T-helper 1 cell treated with Interleukin-12 subunit alpha and Interleukin-12 subunit beta and Interleukin-4 antibody, amounts not matched to agents 30 μg/mL and 1 μg/mL, for 36 hours (primary cell): ENCODE measurements around the gene ATP4A.

Experiments
- H3K27ac Mint-ChIP-seq: one replicate; pipeline ENCODE4 v1.8.0; 2021; ENCODE audit warnings: mild to moderate bottlenecking, mixed read lengths
- H3K27me3 Mint-ChIP-seq: one replicate; pipeline ENCODE4 v1.8.0; 2021; ENCODE audit warnings: low read depth, mixed read lengths
- H3K36me3 Mint-ChIP-seq: one replicate; pipeline ENCODE4 v1.8.0; 2021; ENCODE audit warnings: low read depth, mixed read lengths
- H3K4me1 Mint-ChIP-seq: one replicate; pipeline ENCODE4 v1.8.0; 2021; ENCODE audit warnings: low read depth, mixed read lengths
- H3K4me3 Mint-ChIP-seq: one replicate; pipeline ENCODE4 v1.8.0; 2021; ENCODE audit warnings: mild to moderate bottlenecking, moderate library complexity, mixed read lengths
- H3K9me3 Mint-ChIP-seq: one replicate; pipeline ENCODE4 v1.8.0; 2021; ENCODE audit warnings: mixed read lengths

The ATP4A gene

DNA sequence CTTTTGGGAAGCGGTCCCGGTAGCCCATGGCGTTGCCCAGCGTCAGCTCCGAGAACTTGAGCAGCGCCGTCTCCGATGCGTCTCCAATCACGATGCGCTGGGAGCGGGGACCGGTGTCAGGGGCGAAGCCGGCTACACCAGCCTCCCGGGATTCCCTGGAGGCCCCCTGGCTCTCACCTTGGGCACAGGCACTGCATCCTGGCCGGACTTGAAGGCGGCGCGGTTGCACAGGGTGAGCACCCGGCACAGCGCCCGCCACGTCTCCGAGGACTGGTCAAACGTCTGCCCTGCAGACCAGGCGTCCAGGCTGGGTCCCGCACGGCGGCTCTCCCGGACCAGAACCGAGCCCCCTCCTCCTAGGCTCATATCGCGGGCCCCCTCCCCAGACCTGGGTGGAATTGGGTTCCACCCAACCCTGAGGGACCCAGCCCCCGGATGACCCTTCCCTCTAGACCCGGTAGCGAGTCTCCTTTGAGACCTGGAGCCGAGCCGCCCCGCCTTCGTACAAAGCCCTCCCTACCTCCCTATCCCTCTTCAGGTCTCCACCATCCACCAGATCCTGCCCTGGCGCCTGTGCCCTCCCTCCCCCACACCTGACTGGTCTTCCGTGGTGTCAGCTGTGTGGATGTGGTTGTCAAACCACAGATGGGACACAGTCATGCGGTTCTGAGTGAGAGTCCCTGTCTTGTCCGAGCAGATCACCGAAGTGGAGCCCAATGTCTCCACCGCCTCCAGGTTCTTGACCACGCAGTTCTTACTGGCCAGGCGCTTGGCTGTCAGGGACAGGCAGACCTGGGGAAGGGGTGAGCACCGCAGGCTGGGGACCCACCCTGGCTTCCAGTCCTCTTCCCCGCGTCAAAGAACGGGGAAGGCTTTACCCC, 4.8 kb downstream of the ATP4A start:
- Mint-ChIP-seq H3K9me3 (no peaks in the 10 kb centered on the region), H3K27me3 (peaks cover 48% of the 10 kb centered on the region), H3K4me1 (peaks cover 4% of the 10 kb centered on the region), H3K36me3 (peaks cover 2% of the 10 kb centered on the region), H3K27ac (no peak overlapping the region), H3K4me3 (no peak overlapping the region)

DNA sequence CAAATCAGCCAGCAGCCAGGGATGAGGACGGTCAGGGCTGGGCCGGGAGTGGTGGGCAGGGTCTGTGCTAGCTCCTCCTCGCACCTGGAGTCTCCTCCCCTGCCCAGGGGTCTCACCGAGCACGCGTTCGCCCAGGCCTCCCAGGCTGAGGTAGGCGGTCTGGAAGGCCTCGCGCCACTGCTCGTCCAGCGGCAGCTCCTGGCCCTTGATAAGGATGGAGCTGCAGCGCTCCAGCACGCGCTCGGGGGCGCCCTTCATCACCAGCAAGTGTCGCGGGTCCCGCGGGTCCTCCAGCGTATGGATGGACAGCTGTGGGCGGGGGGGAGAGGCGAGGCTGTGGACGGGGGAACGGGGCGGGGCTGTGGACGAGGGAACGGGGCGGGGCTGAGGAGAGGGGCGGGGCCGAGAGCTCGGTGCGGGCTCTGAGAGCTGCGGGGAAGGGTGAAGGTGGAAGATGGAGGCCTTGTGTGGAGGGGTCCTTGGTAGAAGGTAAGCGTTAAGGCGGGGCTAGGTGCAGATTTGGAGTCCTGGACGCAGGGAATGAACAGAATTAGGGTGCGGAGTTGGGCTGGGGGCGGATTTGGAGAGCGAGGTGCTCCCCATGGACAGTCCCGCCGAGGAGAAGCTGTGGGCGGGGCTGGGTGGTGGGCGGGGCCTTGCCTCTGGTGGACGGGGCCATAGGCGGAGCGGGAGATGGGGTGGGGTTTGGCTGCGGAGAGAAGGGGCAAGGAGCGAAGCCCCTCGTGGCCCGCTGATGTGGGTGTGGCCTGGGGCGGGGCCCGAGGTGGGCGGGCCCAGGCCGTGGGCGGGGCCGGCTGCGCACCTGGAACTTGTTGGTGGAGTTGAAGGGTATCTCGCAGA, 5.7 kb downstream of the ATP4A start:
- Mint-ChIP-seq H3K27ac (no peak overlapping the region), H3K27me3 (peaks cover 47% of the 10 kb centered on the region), H3K9me3 (no peaks in the 10 kb centered on the region), H3K36me3 (peaks cover 2% of the 10 kb centered on the region), H3K4me1 (peaks cover 4% of the 10 kb centered on the region), H3K4me3 (peak overlapping the region; percentile 81)

DNA sequence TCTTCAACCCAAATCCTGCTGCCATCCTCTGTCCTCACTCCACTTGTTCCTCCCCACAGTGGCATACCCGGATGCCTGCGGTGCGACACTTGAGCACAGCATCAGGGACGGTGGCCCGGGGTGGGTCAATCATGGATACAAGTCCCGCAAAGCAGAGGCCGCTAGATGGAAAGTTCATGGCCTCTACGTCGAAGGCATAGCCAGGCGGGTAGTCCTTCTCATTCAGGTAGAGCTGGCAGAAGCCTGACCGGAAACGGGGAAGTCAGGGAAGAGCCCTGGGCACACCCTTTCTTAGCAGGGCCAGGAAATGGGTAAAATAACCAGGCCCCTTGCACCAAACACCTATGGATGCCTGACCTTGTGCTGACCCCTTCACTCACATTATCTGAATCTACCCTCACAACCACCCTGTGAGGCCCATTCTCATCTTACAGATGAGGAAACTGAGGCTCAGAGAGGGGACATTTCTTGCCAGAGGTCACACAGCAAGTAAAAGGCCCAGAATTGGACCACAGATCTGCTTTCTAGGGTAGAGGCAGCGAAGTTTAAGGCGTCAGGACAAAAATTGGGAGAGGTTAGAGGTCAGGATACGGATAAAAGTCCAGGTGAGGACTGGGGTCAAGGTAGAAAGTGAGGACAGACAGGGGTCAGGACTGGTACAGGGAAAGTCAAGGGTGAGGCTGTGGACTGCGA, 6.5 kb downstream of the ATP4A start:
- peaks cover 4% of the 10 kb centered on the region for H3K4me1 Mint-ChIP-seq
- H3K27ac Mint-ChIP-seq, result no peak overlapping the region
- peaks cover 41% of the 10 kb centered on the region for H3K27me3 Mint-ChIP-seq
- H3K4me3 Mint-ChIP-seq, result peak overlapping the region; percentile 66
- no peaks in the 10 kb centered on the region for H3K9me3 Mint-ChIP-seq
- H3K36me3 Mint-ChIP-seq, result peaks cover 2% of the 10 kb centered on the region

DNA sequence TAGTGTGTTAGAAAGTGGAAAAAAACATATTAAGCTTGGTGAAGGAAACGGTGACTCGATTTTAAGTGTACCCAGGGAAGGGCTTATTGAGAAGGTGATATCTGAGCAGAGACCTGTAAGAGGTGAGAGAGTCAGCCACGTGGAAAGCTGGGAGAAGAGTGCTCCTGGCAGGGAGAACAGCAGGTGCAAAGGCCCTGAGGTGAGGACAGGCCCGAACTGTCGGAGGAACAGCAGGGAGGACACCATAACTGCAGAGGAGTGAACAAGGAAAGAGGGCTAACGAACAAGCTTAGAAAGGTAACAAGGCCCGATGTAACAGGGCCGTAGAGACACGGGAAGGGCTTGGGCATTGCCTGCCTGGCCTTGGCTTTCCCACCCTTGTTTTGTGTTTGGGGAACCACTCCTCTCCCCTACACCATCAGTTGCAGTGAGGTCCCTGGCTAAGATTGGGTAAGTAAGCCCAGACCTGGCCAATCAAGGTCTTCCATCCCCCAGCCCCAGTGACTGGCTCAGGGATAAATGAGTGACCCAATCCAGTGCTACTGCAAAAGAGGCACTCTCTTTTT, 7.3 kb downstream of the ATP4A start:
- Mint-ChIP-seq H3K9me3 (no peaks in the 10 kb centered on the region), H3K27ac (no peak overlapping the region), H3K4me3 (no peak overlapping the region), H3K36me3 (peaks cover 2% of the 10 kb centered on the region), H3K27me3 (peaks cover 34% of the 10 kb centered on the region), H3K4me1 (peaks cover 4% of the 10 kb centered on the region)

DNA sequence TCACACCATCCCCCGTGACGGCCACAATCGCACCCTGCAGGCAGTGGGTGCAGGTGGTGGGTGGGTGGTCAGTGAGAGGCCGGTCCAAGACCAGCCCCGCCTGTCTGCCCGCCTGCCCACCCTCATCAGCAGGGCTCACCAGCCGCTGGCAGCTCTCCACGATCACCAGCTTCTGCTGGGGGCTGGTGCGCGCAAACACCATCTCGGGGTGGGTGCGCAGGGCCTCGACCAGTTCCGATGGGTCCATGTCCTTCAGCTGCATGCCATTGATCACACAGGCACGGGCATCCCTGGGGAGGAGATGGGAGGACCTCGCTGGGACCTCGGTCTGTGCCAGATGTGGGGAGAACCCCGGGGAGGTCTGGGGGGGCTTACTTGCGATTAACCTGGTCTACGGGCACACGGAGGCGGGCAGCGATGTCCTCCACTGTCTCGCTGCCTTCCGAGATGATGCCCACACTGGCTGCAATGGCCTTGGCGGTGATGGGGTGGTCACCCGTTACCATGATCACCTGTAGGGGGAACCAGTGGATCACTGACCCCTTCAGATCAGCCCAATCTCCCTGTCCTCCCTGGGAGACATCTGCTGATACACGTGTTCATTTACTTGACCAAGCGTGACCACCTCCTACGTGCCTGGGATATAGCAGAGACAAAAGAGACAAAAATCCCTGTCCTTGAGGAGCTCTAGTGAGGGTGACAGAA, 8.0 kb downstream of the ATP4A start:
- Mint-ChIP-seq H3K4me1 (peaks cover 4% of the 10 kb centered on the region), H3K27me3 (peaks cover 31% of the 10 kb centered on the region), H3K36me3 (peaks cover 2% of the 10 kb centered on the region), H3K9me3 (no peaks in the 10 kb centered on the region), H3K27ac (no peak overlapping the region), H3K4me3 (no peak overlapping the region)

DNA sequence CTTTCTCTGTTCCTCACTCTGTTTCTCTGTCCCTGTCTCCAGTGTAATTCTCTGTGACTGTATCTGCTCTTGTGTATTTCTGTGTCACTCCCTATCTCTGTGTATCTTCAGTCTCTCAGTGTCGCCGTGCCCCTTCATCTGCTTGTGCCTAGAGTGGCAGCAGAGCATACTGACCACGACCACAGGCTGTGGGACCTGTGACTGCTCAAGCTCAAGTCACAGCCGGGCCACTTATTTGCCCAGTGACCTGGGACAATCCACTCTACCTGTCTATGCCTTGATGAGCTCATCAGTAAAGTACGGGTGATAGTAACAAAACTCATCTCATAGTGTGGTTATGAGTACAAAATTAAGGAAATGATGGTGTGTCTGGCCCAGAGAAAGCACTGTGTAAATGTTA, 9.4 kb downstream of the ATP4A start:
- Mint-ChIP-seq H3K4me1 (peaks cover 7% of the 10 kb centered on the region), H3K27me3 (peaks cover 26% of the 10 kb centered on the region), H3K36me3 (peaks cover 2% of the 10 kb centered on the region), H3K27ac (no peak overlapping the region), H3K4me3 (no peak overlapping the region), H3K9me3 (no peaks in the 10 kb centered on the region)

DNA sequence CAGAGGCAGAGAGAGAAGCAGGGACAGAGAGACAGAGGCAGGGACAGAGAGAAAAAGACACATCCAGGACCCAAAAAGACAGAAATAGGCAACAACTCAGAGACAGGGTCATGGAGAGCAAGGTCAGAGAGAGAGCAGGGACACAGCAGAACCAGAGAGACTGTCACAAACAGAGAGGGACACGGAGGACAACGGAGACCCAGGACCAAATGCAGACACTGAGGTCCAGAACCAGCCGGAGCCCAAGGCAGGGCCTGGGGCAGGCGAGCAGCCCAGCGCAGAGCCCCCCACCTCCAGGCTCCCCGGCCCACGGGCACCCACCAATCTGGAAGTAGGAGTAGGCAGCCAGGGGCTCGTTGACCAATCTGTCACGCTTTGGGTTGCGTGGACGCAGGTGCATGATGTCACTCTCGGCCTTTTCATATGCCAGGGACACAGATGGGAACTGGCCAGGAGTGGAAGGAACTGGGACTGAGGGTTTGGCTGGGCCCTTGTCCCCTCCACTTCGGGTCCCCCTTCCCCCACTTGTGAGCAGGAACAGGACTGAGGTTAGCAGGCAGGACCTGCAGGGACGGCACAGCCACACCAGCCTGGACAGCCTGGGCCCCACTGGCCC, 10.0 kb downstream of the ATP4A start:
- H3K4me1 Mint-ChIP-seq, result peaks cover 8% of the 10 kb centered on the region
- peaks cover 2% of the 10 kb centered on the region for H3K36me3 Mint-ChIP-seq
- H3K4me3 Mint-ChIP-seq, result no peak overlapping the region
- H3K9me3 Mint-ChIP-seq, result no peaks in the 10 kb centered on the region
- peaks cover 21% of the 10 kb centered on the region for H3K27me3 Mint-ChIP-seq
- no peak overlapping the region for H3K27ac Mint-ChIP-seq

DNA sequence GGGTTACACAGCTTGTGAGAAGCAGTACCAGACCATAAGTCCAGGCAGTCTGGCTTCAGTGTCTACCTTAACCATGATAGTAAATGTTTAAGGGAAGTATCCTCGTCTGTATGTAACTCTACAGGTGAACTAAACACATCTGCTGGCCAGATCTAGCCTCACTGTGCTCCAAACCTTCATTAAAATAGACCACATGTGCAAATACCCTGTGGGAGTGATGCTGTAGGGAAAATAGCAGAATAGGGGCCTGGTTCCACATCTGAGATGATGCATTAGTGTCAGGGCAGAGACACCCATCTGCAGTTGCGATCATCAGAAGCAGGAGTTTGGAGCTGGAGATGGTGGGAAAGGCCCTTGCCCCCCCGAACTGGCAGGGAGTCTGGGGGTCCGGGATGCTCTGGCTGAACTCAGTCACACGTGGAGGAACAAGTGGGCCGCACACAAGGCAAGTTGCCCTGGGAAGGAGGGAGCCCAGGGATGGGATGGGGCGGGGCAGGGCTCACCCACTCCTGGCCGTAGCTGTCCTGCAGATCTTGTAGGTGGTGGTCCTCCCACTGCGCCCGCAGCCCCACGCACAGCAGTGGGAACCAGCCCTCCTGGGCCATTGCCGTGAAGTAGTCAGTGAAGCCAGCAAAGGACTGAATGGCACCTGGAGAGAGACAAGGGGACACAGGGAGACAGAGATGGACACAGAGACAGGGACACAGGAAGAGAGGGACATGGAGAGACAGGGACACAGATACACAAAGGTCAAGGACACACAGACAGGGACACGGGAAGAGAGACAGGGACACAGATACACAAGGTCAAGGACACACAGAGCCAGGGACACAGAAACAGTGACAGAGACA, 10.7 kb downstream of the ATP4A start:
- H3K27ac Mint-ChIP-seq, result no peak overlapping the region
- peaks cover 8% of the 10 kb centered on the region for H3K4me1 Mint-ChIP-seq
- H3K27me3 Mint-ChIP-seq, result peaks cover 19% of the 10 kb centered on the region
- H3K9me3 Mint-ChIP-seq, result no peaks in the 10 kb centered on the region
- H3K36me3 Mint-ChIP-seq, result peaks cover 2% of the 10 kb centered on the region
- H3K4me3 Mint-ChIP-seq, result no peak overlapping the region

DNA sequence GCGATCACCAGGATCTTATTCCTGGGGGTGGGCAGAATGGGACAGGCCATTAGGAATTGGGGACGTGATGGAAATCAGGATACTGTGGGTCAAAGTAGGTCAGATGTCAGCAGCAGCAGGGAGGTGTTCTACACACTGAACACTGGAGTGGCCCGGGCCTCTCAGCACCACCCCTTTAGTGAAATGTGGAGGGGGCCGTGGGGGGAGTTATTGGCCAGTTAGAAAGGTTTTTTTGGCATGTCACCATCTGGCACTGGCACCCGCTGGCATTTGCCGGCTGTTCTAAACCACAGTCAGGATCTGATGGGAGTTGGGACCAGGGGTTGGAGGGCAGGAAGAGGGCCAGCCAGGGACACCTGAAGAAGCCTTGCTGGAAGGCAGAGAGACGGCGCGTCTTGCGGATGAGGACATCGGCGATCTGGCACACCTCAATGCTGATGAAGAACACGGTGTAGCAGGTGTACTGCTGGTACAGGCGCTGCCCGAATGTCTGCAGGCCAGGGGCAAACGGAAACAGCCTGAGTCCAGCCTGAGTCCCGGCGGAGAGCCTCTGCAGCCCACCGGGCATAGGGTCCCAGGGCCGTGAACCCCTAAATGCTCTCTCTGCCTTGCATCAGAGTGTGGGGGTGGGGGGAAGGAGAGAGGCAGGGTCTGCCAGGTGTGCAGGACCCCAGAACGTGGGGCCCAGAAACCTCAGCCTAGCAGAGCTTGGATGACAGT, 12.2 kb downstream of the ATP4A start:
- Mint-ChIP-seq H3K36me3 (peaks cover 7% of the 10 kb centered on the region), H3K27ac (no peak overlapping the region), H3K9me3 (no peaks in the 10 kb centered on the region)

DNA sequence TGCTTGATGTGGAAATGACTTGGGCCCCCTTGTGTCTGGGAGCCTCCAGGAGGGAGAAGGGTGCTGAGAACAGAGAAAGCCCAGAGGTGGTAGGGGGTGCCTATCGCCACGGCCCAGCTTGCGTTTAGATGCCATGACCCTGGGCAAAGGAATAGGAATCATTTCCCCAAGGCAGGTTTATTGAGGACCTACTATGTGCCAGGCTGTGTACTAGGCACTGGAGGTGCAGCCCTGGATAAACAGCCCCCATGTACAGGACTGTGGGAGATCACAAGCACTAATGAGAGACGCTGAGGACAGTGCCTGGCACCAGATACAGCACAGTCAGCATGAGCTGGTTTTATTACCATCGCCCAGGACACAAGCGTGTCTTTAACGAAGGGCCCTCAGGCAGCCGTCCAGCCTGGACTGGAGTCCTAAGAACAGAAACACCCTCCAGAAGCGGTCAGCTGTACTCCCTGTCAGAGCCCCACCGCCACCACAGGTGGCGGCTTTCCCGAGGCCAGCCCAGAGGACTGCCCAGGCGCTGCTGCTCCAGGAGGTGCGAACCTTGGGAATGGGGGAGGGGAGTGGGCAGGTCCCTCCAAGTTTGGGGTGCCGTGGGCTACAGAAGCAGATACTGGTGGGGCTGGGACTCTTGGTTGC, 13.5 kb downstream of the ATP4A start:
- Mint-ChIP-seq H3K9me3 (no peaks in the 10 kb centered on the region), H3K4me1 (peaks cover 16% of the 10 kb centered on the region), H3K4me3 (no peak overlapping the region), H3K27me3 (no peaks in the 10 kb centered on the region), H3K27ac (no peak overlapping the region), H3K36me3 (peaks cover 7% of the 10 kb centered on the region)

More for the DNA sequence above, 12.2 kb downstream of the ATP4A start:
- peaks cover 15% of the 10 kb centered on the region for H3K4me1 Mint-ChIP-seq
- peaks cover 7% of the 10 kb centered on the region for H3K27me3 Mint-ChIP-seq
- no peak overlapping the region for H3K4me3 Mint-ChIP-seq

DNA sequence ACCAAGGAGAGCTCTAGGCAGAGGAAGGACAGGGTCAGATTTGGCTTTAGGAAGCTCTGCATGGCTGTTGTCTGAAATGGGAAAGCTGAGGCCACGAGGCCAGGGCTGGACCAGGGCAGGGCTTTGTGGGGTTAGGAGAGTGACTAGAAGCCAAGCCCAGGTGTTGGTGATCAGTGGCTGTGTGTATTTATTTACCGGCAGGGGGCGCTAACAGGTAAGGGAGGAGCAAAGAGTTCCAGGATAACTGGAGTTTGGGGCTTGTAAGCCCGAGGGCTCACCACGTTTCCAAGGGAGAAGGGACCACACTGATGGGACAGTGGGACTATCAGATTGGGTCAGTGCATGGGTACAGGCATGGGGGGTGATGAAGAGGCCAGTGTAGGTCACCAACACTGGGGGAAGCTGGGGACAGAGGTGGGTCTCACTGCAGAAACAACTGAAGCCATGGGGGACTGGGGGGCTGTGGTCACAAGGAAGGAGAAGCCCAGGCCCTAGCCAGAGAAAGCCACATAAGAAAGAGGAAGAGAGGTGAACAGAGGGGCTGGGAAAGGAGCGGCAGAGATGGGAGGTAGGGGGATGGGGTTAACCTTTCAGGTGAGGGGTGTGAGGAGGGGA, 14.2 kb downstream of the ATP4A start:
- H3K27ac Mint-ChIP-seq, result no peak overlapping the region
- no peaks in the 10 kb centered on the region for H3K9me3 Mint-ChIP-seq
- H3K4me1 Mint-ChIP-seq, result peaks cover 21% of the 10 kb centered on the region
- H3K36me3 Mint-ChIP-seq, result peaks cover 7% of the 10 kb centered on the region
- no peak overlapping the region for H3K4me3 Mint-ChIP-seq
- H3K27me3 Mint-ChIP-seq, result no peaks in the 10 kb centered on the region

DNA sequence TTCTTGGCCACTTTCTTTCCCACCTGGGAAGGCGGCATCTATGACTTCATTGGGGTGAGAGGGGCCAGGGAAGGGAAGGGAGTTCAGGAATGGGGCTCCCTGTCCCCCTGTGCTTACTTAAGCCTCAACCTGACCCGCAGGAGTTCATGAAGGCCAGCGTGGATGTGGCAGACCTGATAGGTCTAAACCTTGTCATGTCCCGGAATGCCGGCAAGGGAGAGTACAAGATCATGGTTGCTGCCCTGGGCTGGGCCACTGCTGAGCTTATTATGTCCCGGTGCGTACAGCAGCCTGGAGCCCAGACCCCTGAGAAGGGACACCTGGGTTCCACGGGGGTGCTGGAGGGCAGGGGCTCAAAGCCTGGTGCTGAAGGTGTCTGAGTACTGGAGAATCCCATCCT, 16.9 kb downstream of the ATP4A start:
- H3K9me3 Mint-ChIP-seq, result no peaks in the 10 kb centered on the region
- peaks cover 22% of the 10 kb centered on the region for H3K4me1 Mint-ChIP-seq
- H3K4me3 Mint-ChIP-seq, result peak overlapping the region; percentile 92
- no peaks in the 10 kb centered on the region for H3K27me3 Mint-ChIP-seq
- H3K27ac Mint-ChIP-seq, result peak overlapping the region; percentile 88
- peaks cover 7% of the 10 kb centered on the region for H3K36me3 Mint-ChIP-seq
